HepG2 (cell line): ENCODE measurements around the gene FDPS. TPM values are rescaled to one million over a fixed set of nuclear protein-coding genes. Genes with fewer than 3 reads are reported as not detected.

Experiments used
- ADNP ChIP-seq: sonication (generic); formaldehyde crosslinking; IDR thresholded peaks from 2 replicates; pipeline ENCODE4 v1.4.0; 2020; ENCODE audit warnings: missing genetic modification reagents
- ARHGAP35 ChIP-seq: sonication (generic); formaldehyde crosslinking; IDR thresholded peaks from 2 replicates; pipeline ENCODE4 v1.9.0; 2022; ENCODE audit warnings: mild to moderate bottlenecking, inconsistent platforms, moderate library complexity, missing genetic modification reagents, borderline replicate concordance
- ATF2 ChIP-seq: sonication (generic); formaldehyde crosslinking; IDR thresholded peaks from 2 replicates; pipeline ENCODE4 v1.4.0; 2020; ENCODE audit warnings: missing genetic modification reagents
- BORCS8-MEF2B ChIP-seq: sonication (generic); formaldehyde crosslinking; IDR thresholded peaks from 2 replicates; pipeline ENCODE4 v1.8.0; 2022; ENCODE audit warnings: mild to moderate bottlenecking, missing genetic modification reagents
- CBX2 ChIP-seq, 2 experiments: fragments of 200-600 bp in 1 of 2; sonication (generic); formaldehyde crosslinking in 1 of 2; IDR thresholded peaks; 2 replicates each; pipeline versions ENCODE4 v1.7.0 to v1.8.1; 2018 to 2022; ENCODE audit warnings: low read depth in 2 of 2, low read length in 1 of 2, mild to moderate bottlenecking in 1 of 2, missing genetic modification reagents in 1 of 2
- CCAR2 ChIP-seq: fragments of 200-400 bp; formaldehyde crosslinking; optimal IDR thresholded peaks from 2 replicates; pipeline ENCODE3; 2018; ENCODE audit warnings: low read depth, mild to moderate bottlenecking, low read length, moderate library complexity
- CHD2 ChIP-seq: IDR thresholded peaks from 2 replicates; pipeline ENCODE4 v1.6.1; 2011; ENCODE audit warnings: low read depth, low read length, improper control_type of control experiment
- EHMT2 ChIP-seq: fragments of 200-600 bp; sonication (generic); IDR thresholded peaks from 2 replicates; pipeline ENCODE4 v1.7.0; 2017; ENCODE audit warnings: antibody characterized with exemption, low read depth, low read length, borderline replicate concordance
- HDAC2 ChIP-seq: sonication (generic); formaldehyde crosslinking; IDR thresholded peaks from 2 replicates; pipeline ENCODE4 v1.4.0; 2020; ENCODE audit warnings: missing genetic modification reagents
- HOXA5 ChIP-seq: sonication (generic); formaldehyde crosslinking; IDR thresholded peaks from 2 replicates; pipeline ENCODE4 v1.4.0; 2020; ENCODE audit warnings: missing genetic modification reagents
- IKZF4 ChIP-seq: sonication (generic); formaldehyde crosslinking; IDR thresholded peaks from 2 replicates; pipeline ENCODE4 v1.5.1; 2020; ENCODE audit warnings: borderline replicate concordance, mild to moderate bottlenecking, low read depth, missing genetic modification reagents; ENCODE audit errors: not compliant biosample characterization
- KDM5A ChIP-seq: fragments of 200-600 bp; sonication (generic); IDR thresholded peaks from 2 replicates; pipeline ENCODE4 v1.7.0; 2018; ENCODE audit warnings: antibody characterized with exemption, mild to moderate bottlenecking, low read length, borderline replicate concordance
- MZF1 ChIP-seq: sonication (generic); formaldehyde crosslinking; IDR thresholded peaks from 2 replicates; pipeline ENCODE4 v1.8.1; 2023; ENCODE audit warnings: mild to moderate bottlenecking, missing genetic modification reagents, borderline replicate concordance
- NFATC3 ChIP-seq: sonication (generic); formaldehyde crosslinking; IDR thresholded peaks from 2 replicates; pipeline ENCODE4 v1.5.1; 2020; ENCODE audit warnings: mild to moderate bottlenecking, missing genetic modification reagents
- PAX8 ChIP-seq: sonication (generic); formaldehyde crosslinking; IDR thresholded peaks from 2 replicates; pipeline ENCODE4 v1.8.0; 2022; ENCODE audit warnings: mild to moderate bottlenecking, missing genetic modification reagents, borderline replicate concordance
- PHF5A ChIP-seq: IDR thresholded peaks from one replicate; pipeline ENCODE4 v1.6.1; 2018; ENCODE audit warnings: low read depth, missing genetic modification reagents; ENCODE audit not compliant: unreplicated experiment
- SNAI1 ChIP-seq: sonication (generic); formaldehyde crosslinking; IDR thresholded peaks from 2 replicates; pipeline ENCODE4 v1.5.0; 2020; ENCODE audit warnings: mild to moderate bottlenecking, missing genetic modification reagents, borderline replicate concordance
- SNRNP70 ChIP-seq: fragments of 200-400 bp; formaldehyde crosslinking; IDR thresholded peaks from 2 replicates; pipeline ENCODE4 v1.6.1; 2017; ENCODE audit warnings: mild to moderate bottlenecking, low read depth, low read length, moderate library complexity
- TAF1 ChIP-seq: sonication (generic); formaldehyde crosslinking; IDR thresholded peaks from 2 replicates; pipeline ENCODE4 v1.4.0; 2020; ENCODE audit warnings: missing genetic modification reagents
- ZBTB8A ChIP-seq: sonication (generic); formaldehyde crosslinking; IDR thresholded peaks from 2 replicates; pipeline ENCODE4 v1.4.0; 2020; ENCODE audit warnings: mild to moderate bottlenecking, low read depth, missing genetic modification reagents, borderline replicate concordance
- ZKSCAN1 ChIP-seq: fragments of 150-350 bp; IDR thresholded peaks from 2 replicates; pipeline ENCODE4 v1.6.1; 2014; ENCODE audit warnings: low read length
- ZNF180 ChIP-seq: sonication (generic); formaldehyde crosslinking; IDR thresholded peaks from 2 replicates; pipeline ENCODE4 v1.4.0; 2020; ENCODE audit warnings: low read depth, missing genetic modification reagents, borderline replicate concordance
- ZNF263 ChIP-seq: sonication (generic); formaldehyde crosslinking; IDR thresholded peaks from 2 replicates; pipeline ENCODE4 v1.4.0; 2020; ENCODE audit warnings: missing genetic modification reagents
- ZNF296 ChIP-seq: sonication (generic); formaldehyde crosslinking; conservative IDR thresholded peaks from 2 replicates; pipeline ENCODE4 v1.5.0; 2020; ENCODE audit warnings: mild to moderate bottlenecking, missing genetic modification reagents
- ZNF343 ChIP-seq: sonication (generic); formaldehyde crosslinking; IDR thresholded peaks from 2 replicates; pipeline ENCODE4 v1.4.0; 2020; ENCODE audit warnings: mild to moderate bottlenecking, missing genetic modification reagents
- ZNF577 ChIP-seq: sonication (generic); formaldehyde crosslinking; IDR thresholded peaks from 2 replicates; pipeline ENCODE4 v1.4.0; 2020; ENCODE audit warnings: mild to moderate bottlenecking, low read depth, missing genetic modification reagents, borderline replicate concordance
- ZNF598 ChIP-seq: sonication (generic); formaldehyde crosslinking; IDR thresholded peaks from 2 replicates; pipeline ENCODE4 v1.5.1; 2020; ENCODE audit warnings: mild to moderate bottlenecking, missing genetic modification reagents, borderline replicate concordance
- ZNF678 ChIP-seq: sonication (generic); formaldehyde crosslinking; IDR thresholded peaks from 2 replicates; pipeline ENCODE4 v1.4.0; 2020; ENCODE audit warnings: mild to moderate bottlenecking, missing genetic modification reagents
- ZNF737 ChIP-seq: sonication (generic); formaldehyde crosslinking; IDR thresholded peaks from 2 replicates; pipeline ENCODE4 v1.5.0; 2020; ENCODE audit warnings: missing genetic modification reagents, mild to moderate bottlenecking, borderline replicate concordance
- ZNF766 ChIP-seq: sonication (generic); formaldehyde crosslinking; IDR thresholded peaks from 2 replicates; pipeline ENCODE4 v1.5.0; 2020; ENCODE audit warnings: missing genetic modification reagents, borderline replicate concordance
- polyA plus RNA-seq, 8 experiments: library from polyadenylated mRNA; depleted of rRNA in 3 of 8; stranded (reverse) in 7 of 8; unstranded in 1 of 8; fragments of >200 nt; fragmentation: Illumina TruSeq in 4 of 8; extraction: Trizol in 4 of 8; gene quantifications; 2 replicates each; pipeline versions ENCODE4 v1.2.1 to v1.2.3, GENCODE V29; 2011 to 2016; ENCODE audit warnings: low read depth in 4 of 8, missing spikeins in 1 of 8, mixed read lengths in 1 of 8; ENCODE audit not compliant: insufficient read depth in 1 of 8
- total RNA-seq, 5 experiments: library from RNA; depleted of rRNA; stranded (reverse); fragments of >200 nt; fragmentation: Illumina TruSeq; extraction: Trizol; gene quantifications; 2 replicates each; pipeline ENCODE4 v1.2.3, GENCODE V29; 2016; ENCODE audit warnings: low read depth in 1 of 5

FDPS gene
- total and polyA plus RNA-seq, 2 of the 13 experiments (the other 11 are each of a cell fraction or from before 2014, with no cell fraction given), result 264 to 519 TPM

DNA sequence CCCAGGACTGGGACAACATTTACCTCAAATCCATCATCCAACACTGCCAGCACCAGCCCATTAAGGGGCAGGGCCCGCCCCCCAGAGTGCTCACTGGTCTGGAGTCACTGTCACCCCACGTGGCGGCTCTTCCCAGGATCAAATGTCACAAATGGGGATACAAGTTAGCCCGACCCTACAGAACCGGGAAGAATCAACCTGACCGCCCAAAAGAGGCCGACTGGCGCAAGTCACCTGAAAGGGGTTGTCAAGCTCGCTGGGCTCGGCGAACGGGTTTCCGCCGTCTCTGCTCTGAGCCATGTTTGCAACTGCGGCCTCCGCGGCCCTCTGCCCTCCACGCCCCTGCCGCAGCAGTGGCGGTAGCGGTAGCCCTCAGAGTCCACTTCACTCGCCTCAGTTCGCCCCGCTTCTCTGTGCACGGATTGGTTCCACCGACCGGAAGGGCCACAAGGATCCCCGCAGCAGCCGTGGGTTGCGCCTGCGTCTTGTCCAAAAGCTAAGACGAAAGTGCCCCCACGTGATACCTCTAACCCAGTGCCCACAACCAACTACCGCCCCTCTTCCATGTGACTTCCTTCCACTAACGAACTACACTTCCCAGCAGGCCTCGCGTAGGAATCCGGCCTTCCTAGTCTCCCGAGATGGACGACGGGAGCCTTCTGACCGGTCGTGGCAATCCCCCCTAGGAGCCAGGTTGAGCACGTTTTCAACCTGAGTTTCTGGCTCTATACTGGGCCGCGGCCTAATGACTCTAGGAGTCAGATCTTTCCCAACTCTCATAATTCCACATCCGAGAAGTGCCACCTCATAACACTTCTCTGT, 46.6 kb upstream of the FDPS start, which contains the start of gene SCAMP3 (continued):
- TF ChIP-seq ZNF180 (CRISPR knock-in tag) (no peak), IKZF4 (CRISPR knock-in tag) (no peak), KDM5A (no peak; the same call in 1 of the 2 replicates), ADNP (CRISPR knock-in tag) (no peak), ZBTB8A (CRISPR knock-in tag) (peak; percentile 34; the same call in 1 of the 2 replicates), ZNF343 (CRISPR knock-in tag) (peak; percentile 69; the same call in 1 of the 2 replicates), HOXA5 (CRISPR knock-in tag) (no peak), SNAI1 (CRISPR knock-in tag) (no peak), NFATC3 (0 out of 2 replicates have a peak, but pooled peaks have one; percentile 45), ZNF296 (CRISPR knock-in tag) (no peak), ATF2 (CRISPR knock-in tag) (peak; percentile 61; the same call in 1 of the 2 replicates), HDAC2 (CRISPR knock-in tag) (0 out of 2 replicates have a peak, but pooled peaks have one; percentile 11), ARHGAP35 (CRISPR knock-in tag) (peak; percentile 69; the same call in 1 of the 2 replicates), TAF1 (CRISPR knock-in tag) (peak; percentile 84), SNRNP70 (no peak), ZNF598 (peak; percentile 53; the same call in 1 of the 2 replicates), PAX8 (CRISPR knock-in tag) (peak; percentile 72; the same call in 1 of the 2 replicates), BORCS8-MEF2B (CRISPR knock-in tag) (peak; percentile 77; the same call in 1 of the 2 replicates), ZNF263 (peak; percentile 51), EHMT2 (no peak), CBX2 (IDR thresholded peaks at IDR 0.05; ENCODE audit: low read depth, low read length) (no peak), CBX2 (CRISPR knock-in tag; IDR thresholded peaks at IDR 0.05; ENCODE audit: low read depth) (no peak), PHF5A (peak; percentile 90), ZNF577 (no peak), CHD2 (peak; percentile 94), MZF1 (CRISPR knock-in tag) (no peak), ZNF737 (CRISPR knock-in tag) (no peak), ZKSCAN1 (no peak), CCAR2 (no peak), ZNF766 (CRISPR knock-in tag) (no peak), ZNF678 (no peak)
